MCF 10A (cell line): ENCODE data around the gene P2RY8. TPM values are rescaled to one million over a fixed set of nuclear protein-coding genes. Genes with fewer than 3 reads are reported as not detected.

Experiments used
- BruUV-seq: library from RNA; stranded (reverse); fragments of 400-500 nt; replicated peaks from 2 replicates; lab custom pipeline; 2021; lab: Mats Ljungman, UMichigan
- CTCF ChIA-PET: fragments of 300-600 bp; sonication (Branson Sonifier 250); formaldehyde crosslinking; extraction: SDS; loops from one replicate; lab custom pipeline; 2021; ENCODE audit warnings: antibody characterized with exemption, inconsistent platforms; lab: Yijun Ruan, JAX
- POLR2A ChIA-PET: fragments of 300-600, 350-650 bp; sonication (Branson Sonifier 250); formaldehyde crosslinking; extraction: SDS; loops from one replicate; lab custom pipeline; 2020; ENCODE audit warnings: antibody characterized with exemption, inconsistent platforms; lab: Yijun Ruan, JAX
- DNase-seq: peaks from one replicate; pipeline ENCODE4 v3.0.0-alpha.2; 2018; ENCODE audit not compliant: unreplicated experiment
- H3K27ac Mint-ChIP-seq: one replicate; pipeline ENCODE4 v1.8.0; 2022; ENCODE audit warnings: mild to moderate bottlenecking, low read depth, mixed read lengths; ENCODE audit not compliant: unreplicated experiment
- H3K27me3 Mint-ChIP-seq: one replicate; pipeline ENCODE4 v1.8.0; 2022; ENCODE audit warnings: mixed read lengths; ENCODE audit not compliant: insufficient read depth, unreplicated experiment
- H3K36me3 Mint-ChIP-seq: one replicate; pipeline ENCODE4 v1.8.0; 2022; ENCODE audit warnings: mild to moderate bottlenecking, moderate library complexity, mixed read lengths; ENCODE audit not compliant: insufficient read depth, unreplicated experiment
- H3K4me1 Mint-ChIP-seq: one replicate; pipeline ENCODE4 v1.8.0; 2022; ENCODE audit warnings: mixed read lengths; ENCODE audit not compliant: insufficient read depth, unreplicated experiment
- H3K4me3 Mint-ChIP-seq: one replicate; pipeline ENCODE4 v1.8.0; 2022; ENCODE audit warnings: mild to moderate bottlenecking, moderate library complexity, mixed read lengths; ENCODE audit not compliant: unreplicated experiment
- H3K9me3 Mint-ChIP-seq: one replicate; pipeline ENCODE4 v1.8.0; 2022; ENCODE audit warnings: mixed read lengths; ENCODE audit not compliant: unreplicated experiment
- intact Hi-C: fragments of 100-400 bp; cut with micrococcal nuclease; formaldehyde crosslinking; loops from 2 replicates; pipeline ENCODE4 v1.14.1; 2022
- total RNA-seq: library from RNA; stranded (reverse); gene quantifications from 2 replicates; pipeline ENCODE4 v1.2.3, GENCODE V29; 2022
- TF ChIP-seq, protein P1 (sequence below): fragments of 200-600 bp; IDR thresholded peaks from one replicate; pipeline ENCODE4 v1.8.0; 2022; ENCODE audit warnings: antibody characterized with exemption, mild to moderate bottlenecking; ENCODE audit not compliant: unreplicated experiment

Gene P2RY8
- total RNA-seq, 1 experiment from 2014 or later = not detected

GRCh38 chrX:1531096-1531890 lies 5.7 kb downstream of the P2RY8 start:
- Mint-ChIP-seq H3K27me3 (no peaks in the 10 kb centered on the region), H3K27ac (no peak overlapping the region), H3K4me3 (no peak overlapping the region), H3K36me3 (no peaks in the 10 kb centered on the region), H3K9me3 (no peaks in the 10 kb centered on the region), H3K4me1 (no peaks in the 10 kb centered on the region)
- TF ChIP-seq, protein P1, sequence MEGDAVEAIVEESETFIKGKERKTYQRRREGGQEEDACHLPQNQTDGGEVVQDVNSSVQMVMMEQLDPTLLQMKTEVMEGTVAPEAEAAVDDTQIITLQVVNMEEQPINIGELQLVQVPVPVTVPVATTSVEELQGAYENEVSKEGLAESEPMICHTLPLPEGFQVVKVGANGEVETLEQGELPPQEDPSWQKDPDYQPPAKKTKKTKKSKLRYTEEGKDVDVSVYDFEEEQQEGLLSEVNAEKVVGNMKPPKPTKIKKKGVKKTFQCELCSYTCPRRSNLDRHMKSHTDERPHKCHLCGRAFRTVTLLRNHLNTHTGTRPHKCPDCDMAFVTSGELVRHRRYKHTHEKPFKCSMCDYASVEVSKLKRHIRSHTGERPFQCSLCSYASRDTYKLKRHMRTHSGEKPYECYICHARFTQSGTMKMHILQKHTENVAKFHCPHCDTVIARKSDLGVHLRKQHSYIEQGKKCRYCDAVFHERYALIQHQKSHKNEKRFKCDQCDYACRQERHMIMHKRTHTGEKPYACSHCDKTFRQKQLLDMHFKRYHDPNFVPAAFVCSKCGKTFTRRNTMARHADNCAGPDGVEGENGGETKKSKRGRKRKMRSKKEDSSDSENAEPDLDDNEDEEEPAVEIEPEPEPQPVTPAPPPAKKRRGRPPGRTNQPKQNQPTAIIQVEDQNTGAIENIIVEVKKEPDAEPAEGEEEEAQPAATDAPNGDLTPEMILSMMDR = no peak
- intact Hi-C loops = no loop called here
- no peak for DNase-seq
- CTCF ChIA-PET = no interaction called here
- POLR2A ChIA-PET = no interaction called here
- BruUV-seq = no TSS peak

GRCh38 chrX:1529756-1530155 lies 7.2 kb downstream of the P2RY8 start:
- TF ChIP-seq, protein P1 = no peak
- no peaks in the 10 kb centered on the region for H3K9me3 Mint-ChIP-seq
- CTCF ChIA-PET = no interaction called here
- no peaks in the 10 kb centered on the region for H3K36me3 Mint-ChIP-seq
- DNase-seq = no peak
- POLR2A ChIA-PET = no interaction called here
- no peaks in the 10 kb centered on the region for H3K4me1 Mint-ChIP-seq
- no peak overlapping the region for H3K27ac Mint-ChIP-seq
- no peaks in the 10 kb centered on the region for H3K27me3 Mint-ChIP-seq
- intact Hi-C loops = no loop called here
- BruUV-seq = no TSS peak
- no peak overlapping the region for H3K4me3 Mint-ChIP-seq

GRCh38 chrX:1529328-1529727 lies 7.7 kb downstream of the P2RY8 start:
- no peak for DNase-seq
- POLR2A ChIA-PET = no interaction called here
- BruUV-seq = no TSS peak
- TF ChIP-seq, protein P1 = no peak
- intact Hi-C loops = no loop called here
- Mint-ChIP-seq H3K36me3 (no peaks in the 10 kb centered on the region), H3K27ac (no peak overlapping the region), H3K4me1 (no peaks in the 10 kb centered on the region), H3K9me3 (no peaks in the 10 kb centered on the region), H3K4me3 (no peak overlapping the region), H3K27me3 (no peaks in the 10 kb centered on the region)
- CTCF ChIA-PET = no interaction called here

- Mint-ChIP-seq H3K4me1 (no peaks in the 10 kb centered on the region), H3K27ac (no peak overlapping the region), H3K36me3 (no peaks in the 10 kb centered on the region), H3K4me3 (no peak overlapping the region), H3K9me3 (no peaks in the 10 kb centered on the region), H3K27me3 (no peaks in the 10 kb centered on the region)
- BruUV-seq = no TSS peak
- ChIA-PET CTCF (no interaction called here), POLR2A (no interaction called here)
- intact Hi-C loops = no loop called here
- TF ChIP-seq, protein P1 = no peak
- no peak for DNase-seq
These were observed 8.1 kb downstream of the P2RY8 start for GRCh38 chrX:1528884-1529203.
